K562 (cell line): Measurements from ENCODE around the gene VSTM5. TPM values are rescaled to one million over a fixed set of nuclear protein-coding genes. Genes with fewer than 3 reads are reported as not detected.
A peak's percentile ranks its signal among the peaks of the same experiment; 100 is the strongest.

Experiments
- ESRRB ChIP-seq: fragments of 250-450 bp; sonication (Bioruptor Pico); IDR thresholded peaks from 2 replicates; pipeline ENCODE4 v1.5.0; 2020; ENCODE audit warnings: mild to moderate bottlenecking, moderate library complexity, borderline replicate concordance
- ETV5 ChIP-seq: sonication (generic); formaldehyde crosslinking; IDR thresholded peaks from 2 replicates; pipeline ENCODE4 v1.4.0; 2020; ENCODE audit warnings: low read depth, mild to moderate bottlenecking, missing genetic modification reagents
- FOXA3 ChIP-seq, 2 experiments: fragments of 450-650 bp in 1 of 2; sonication (generic) in 1 of 2; formaldehyde crosslinking; IDR thresholded peaks in 1 of 2; conservative IDR thresholded peaks in 1 of 2; 2 replicates each; pipeline versions ENCODE4 v1.4.0 to v1.8.0; 2020 to 2022; ENCODE audit warnings: mild to moderate bottlenecking in 2 of 2, missing genetic modification reagents in 1 of 2
- FOXO4 ChIP-seq: fragments of 450-650 bp; formaldehyde crosslinking; IDR thresholded peaks from 2 replicates; pipeline ENCODE4 v1.4.0; 2020; ENCODE audit warnings: mild to moderate bottlenecking, moderate library complexity
- GATA2 ChIP-seq: sonication (generic); formaldehyde crosslinking; IDR thresholded peaks from 2 replicates; pipeline ENCODE4 v1.4.0; 2020; ENCODE audit warnings: mild to moderate bottlenecking, missing genetic modification reagents
- JUNB ChIP-seq: fragments of 450-650 bp; formaldehyde crosslinking; conservative IDR thresholded peaks from 2 replicates; pipeline ENCODE4 v1.4.0; 2020; ENCODE audit warnings: mild to moderate bottlenecking
- MEF2A ChIP-seq: IDR thresholded peaks from 2 replicates; pipeline ENCODE4 v1.6.1; 2011; ENCODE audit warnings: low read depth, mild to moderate bottlenecking, low read length, moderate library complexity; ENCODE audit not compliant: control insufficient read depth
- POLR2G ChIP-seq: fragments of 200-400 bp; formaldehyde crosslinking; IDR thresholded peaks from 2 replicates; pipeline ENCODE4 v1.6.1; 2017; ENCODE audit warnings: low read depth, mild to moderate bottlenecking, antibody characterized with exemption, low read length, moderate library complexity
- RBM14 ChIP-seq: fragments of 200-400 bp; formaldehyde crosslinking; IDR thresholded peaks from 2 replicates; pipeline ENCODE4 v1.6.1; 2018; ENCODE audit warnings: low read depth, mild to moderate bottlenecking, low read length, moderate library complexity, borderline replicate concordance; ENCODE audit not compliant: insufficient read depth
- TEAD4 ChIP-seq, 2 experiments: sonication (generic) in 1 of 2; formaldehyde crosslinking in 1 of 2; IDR thresholded peaks; 2 replicates each; pipeline versions ENCODE4 v1.6.1 to v1.8.0; 2012 to 2022; ENCODE audit warnings: borderline replicate concordance in 1 of 2, inconsistent platforms in 1 of 2, low read length in 1 of 2, mild to moderate bottlenecking in 1 of 2, missing genetic modification reagents in 1 of 2
- TSC22D4 ChIP-seq: fragments of 450-650 bp; IDR thresholded peaks from 2 replicates; pipeline ENCODE4 v1.6.1; 2016; ENCODE audit warnings: missing genetic modification characterization, missing biosample characterization, control low read depth
- ZNF224 ChIP-seq: sonication (generic); formaldehyde crosslinking; IDR thresholded peaks from 2 replicates; pipeline ENCODE4 v1.8.0; 2022; ENCODE audit warnings: mild to moderate bottlenecking, missing genetic modification reagents
- ZNF609 ChIP-seq: sonication (generic); formaldehyde crosslinking; IDR thresholded peaks from 2 replicates; pipeline ENCODE4 v1.8.1; 2023; ENCODE audit warnings: missing genetic modification reagents, mild to moderate bottlenecking, borderline replicate concordance
- ZNF76 ChIP-seq: fragments of 250-450 bp; sonication (Bioruptor Pico); IDR thresholded peaks from 2 replicates; pipeline ENCODE4 v1.4.0; 2020; ENCODE audit warnings: mild to moderate bottlenecking, moderate library complexity, borderline replicate concordance
- polyA plus RNA-seq, 8 experiments: library from polyadenylated mRNA; depleted of rRNA in 4 of 8; stranded (reverse) in 5 of 8; unstranded in 3 of 8; fragments of >200 nt; fragmentation: Nextera tagmentation in 2 of 8; fragmentation: Illumina TruSeq in 1 of 8; extraction: Ambion mirVana in 2 of 8; extraction: Trizol in 1 of 8; gene quantifications; 2 replicates each; pipeline versions ENCODE4 v1.2.1 to v1.2.3, GENCODE V29; 2011 to 2014; ENCODE audit warnings: inconsistent platforms in 1 of 8, missing spikeins in 1 of 8
- total RNA-seq, 7 experiments: library from RNA; depleted of rRNA in 6 of 7; stranded (reverse); fragments of >200 nt in 6 of 7; fragmentation: Illumina TruSeq in 2 of 7; extraction: Trizol in 2 of 7; gene quantifications; 2 replicates each; pipeline versions ENCODE4 v1.2.1 to v1.2.3, GENCODE V29; 2011 to 2021; ENCODE audit warnings: low replicate concordance in 1 of 7
- TF ChIP-seq, protein P1 (sequence below), 2 experiments: fragments of 450-650 bp in 1 of 2; sonication (generic) in 1 of 2; formaldehyde crosslinking in 1 of 2; IDR thresholded peaks in 1 of 2; conservative IDR thresholded peaks in 1 of 2; 2 replicates each; pipeline versions ENCODE4 v1.6.1 to v1.8.1; 2016 to 2023; ENCODE audit warnings: mild to moderate bottlenecking in 2 of 2, moderate library complexity in 2 of 2, inconsistent platforms in 1 of 2, missing genetic modification reagents in 1 of 2
- TF ChIP-seq, protein P2 (sequence below): fragments of 250-450 bp; sonication (Bioruptor Pico); IDR thresholded peaks from 2 replicates; pipeline ENCODE4 v1.8.0; 2022; ENCODE audit warnings: inconsistent platforms, mild to moderate bottlenecking, moderate library complexity, borderline replicate concordance

The VSTM5 gene
- total and polyA plus RNA-seq, 9 of the 15 experiments (the other 6 are each of a cell fraction or from before 2014, with no cell fraction given), result 0.01 TPM; not detected in 8

GRCh38 chr11:93784145-93784934 lies 66.1 kb downstream of the VSTM5 start, which contains the start of gene MED17 (continued):
- TF ChIP-seq FOXA3 (CRISPR knock-in tag; conservative IDR thresholded peaks at IDR 0.05 in 1 of 2, IDR thresholded peaks at IDR 0.05 in 1 of 2), result no peak; a peak in 1 of 4 replicates
- TF ChIP-seq FOXO4, result no peak
- no peak for TF ChIP-seq MEF2A
- no peak for TF ChIP-seq TEAD4 (IDR thresholded peaks at IDR 0.05; ENCODE audit: low read length)
- TF ChIP-seq TEAD4 (CRISPR knock-in tag; IDR thresholded peaks at IDR 0.05; ENCODE audit: borderline replicate concordance), result no peak
- no peak for TF ChIP-seq GATA2 (CRISPR knock-in tag)
- TF ChIP-seq POLR2G, result peak; percentile 90
- TF ChIP-seq, protein P1, sequence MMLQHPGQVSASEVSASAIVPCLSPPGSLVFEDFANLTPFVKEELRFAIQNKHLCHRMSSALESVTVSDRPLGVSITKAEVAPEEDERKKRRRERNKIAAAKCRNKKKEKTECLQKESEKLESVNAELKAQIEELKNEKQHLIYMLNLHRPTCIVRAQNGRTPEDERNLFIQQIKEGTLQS (IDR thresholded peaks at IDR 0.05), result peak; percentile 28; the same call in 1 of the 2 replicates
- TF ChIP-seq, protein P1 (CRISPR knock-in tag; conservative IDR thresholded peaks at IDR 0.05), result no peak; the same call in 1 of the 2 replicates
- no peak for TF ChIP-seq ESRRB
- 0 out of 2 replicates have a peak, but pooled peaks have one; percentile 48 for TF ChIP-seq ZNF76 (CRISPR knock-in tag)
- no peak for TF ChIP-seq ZNF224 (CRISPR knock-in tag)
- no peak; the same call in 1 of the 2 replicates for TF ChIP-seq ZNF609
- TF ChIP-seq, protein P2, sequence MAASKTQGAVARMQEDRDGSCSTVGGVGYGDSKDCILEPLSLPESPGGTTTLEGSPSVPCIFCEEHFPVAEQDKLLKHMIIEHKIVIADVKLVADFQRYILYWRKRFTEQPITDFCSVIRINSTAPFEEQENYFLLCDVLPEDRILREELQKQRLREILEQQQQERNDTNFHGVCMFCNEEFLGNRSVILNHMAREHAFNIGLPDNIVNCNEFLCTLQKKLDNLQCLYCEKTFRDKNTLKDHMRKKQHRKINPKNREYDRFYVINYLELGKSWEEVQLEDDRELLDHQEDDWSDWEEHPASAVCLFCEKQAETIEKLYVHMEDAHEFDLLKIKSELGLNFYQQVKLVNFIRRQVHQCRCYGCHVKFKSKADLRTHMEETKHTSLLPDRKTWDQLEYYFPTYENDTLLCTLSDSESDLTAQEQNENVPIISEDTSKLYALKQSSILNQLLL (CRISPR knock-in tag), result no peak
- TF ChIP-seq TSC22D4, result no peak
- TF ChIP-seq ETV5 (CRISPR knock-in tag), result peak; percentile 56; the same call in 1 of the 2 replicates
- TF ChIP-seq RBM14, result no peak
- TF ChIP-seq JUNB (CRISPR knock-in tag), result no peak
